Measurements from ENCODE around the gene GPR62.
A peak's percentile ranks its signal among the peaks of the same experiment; 100 is the strongest.

Gene GPR62

DNA sequence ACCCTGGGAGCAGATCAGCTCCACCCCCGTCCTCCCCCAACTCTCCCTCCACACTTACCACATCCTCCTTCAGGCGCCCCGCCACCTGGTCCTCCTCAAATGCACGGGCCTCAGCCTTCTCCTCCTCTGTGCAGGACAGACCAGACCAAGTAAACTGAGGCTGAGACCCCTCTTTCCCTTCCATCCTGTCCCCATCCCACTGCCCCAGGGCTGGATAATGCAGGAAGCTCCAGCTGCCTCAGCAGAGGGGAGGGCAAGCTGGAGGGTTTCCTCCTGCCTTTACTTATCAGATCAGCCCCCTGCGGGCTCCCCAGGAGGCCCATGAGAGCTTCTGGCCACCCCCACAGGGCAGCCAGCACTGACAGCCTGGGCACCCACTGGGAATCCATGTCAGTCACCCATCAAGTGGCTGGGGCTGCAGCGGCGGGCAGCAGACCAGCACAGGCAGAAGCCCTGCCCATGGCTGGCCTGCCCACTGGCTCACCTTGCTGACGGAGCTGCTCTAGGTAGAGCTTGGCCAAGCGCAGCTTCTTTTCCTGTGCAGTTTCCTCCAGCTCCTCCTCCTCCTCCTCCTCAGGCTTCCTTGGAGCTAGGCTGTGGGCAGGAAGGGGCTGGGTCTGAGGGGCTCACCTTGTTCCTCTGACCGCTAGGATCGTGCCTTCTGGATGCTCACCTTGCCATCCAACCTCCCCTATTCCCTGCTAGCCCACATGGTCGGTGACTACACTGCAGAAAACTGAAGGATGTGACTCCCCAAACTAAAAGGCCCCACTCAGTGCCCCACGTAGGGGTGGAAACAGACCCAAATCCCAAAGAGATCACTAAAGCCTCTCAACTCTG lies 17.4 kb upstream of the GPR62 start:
- no peak for DNase-seq (ENCODE audit: low read depth in 2 of 2, low spot score in 1 of 2)

DNA sequence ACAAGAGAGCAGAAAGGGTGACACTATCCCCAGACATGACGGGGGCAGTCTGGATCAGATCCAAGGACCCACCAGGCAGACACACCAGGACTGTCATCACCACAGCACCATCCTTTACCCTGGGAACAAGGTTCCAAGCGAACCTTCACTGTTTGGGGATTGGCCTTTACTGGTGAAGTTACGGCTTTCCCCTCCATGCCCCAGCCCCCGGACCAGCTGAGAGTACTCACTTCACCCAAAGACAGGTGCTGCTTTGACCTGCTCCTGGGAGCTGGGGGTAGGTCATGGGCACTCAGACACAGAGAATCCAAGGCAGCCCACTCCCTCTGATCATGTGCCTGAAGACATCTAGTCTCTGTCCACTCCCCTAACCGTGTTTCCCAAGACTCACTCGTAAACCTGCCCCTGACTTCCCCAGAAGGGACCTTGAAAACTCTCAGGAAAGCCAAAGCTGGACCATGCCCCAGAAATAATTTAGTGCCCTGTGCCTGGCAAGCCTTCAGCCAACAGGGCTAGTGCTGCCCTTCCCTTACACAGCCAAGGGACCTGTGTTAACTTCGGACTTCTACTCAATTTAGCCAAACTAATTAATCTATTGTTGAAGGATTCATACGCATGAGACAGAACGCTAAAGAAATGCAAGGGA lies 16.3 kb upstream of the GPR62 start:
- DNase-seq (ENCODE audit: low read depth in 2 of 2, low spot score in 1 of 2), result no peak

DNA sequence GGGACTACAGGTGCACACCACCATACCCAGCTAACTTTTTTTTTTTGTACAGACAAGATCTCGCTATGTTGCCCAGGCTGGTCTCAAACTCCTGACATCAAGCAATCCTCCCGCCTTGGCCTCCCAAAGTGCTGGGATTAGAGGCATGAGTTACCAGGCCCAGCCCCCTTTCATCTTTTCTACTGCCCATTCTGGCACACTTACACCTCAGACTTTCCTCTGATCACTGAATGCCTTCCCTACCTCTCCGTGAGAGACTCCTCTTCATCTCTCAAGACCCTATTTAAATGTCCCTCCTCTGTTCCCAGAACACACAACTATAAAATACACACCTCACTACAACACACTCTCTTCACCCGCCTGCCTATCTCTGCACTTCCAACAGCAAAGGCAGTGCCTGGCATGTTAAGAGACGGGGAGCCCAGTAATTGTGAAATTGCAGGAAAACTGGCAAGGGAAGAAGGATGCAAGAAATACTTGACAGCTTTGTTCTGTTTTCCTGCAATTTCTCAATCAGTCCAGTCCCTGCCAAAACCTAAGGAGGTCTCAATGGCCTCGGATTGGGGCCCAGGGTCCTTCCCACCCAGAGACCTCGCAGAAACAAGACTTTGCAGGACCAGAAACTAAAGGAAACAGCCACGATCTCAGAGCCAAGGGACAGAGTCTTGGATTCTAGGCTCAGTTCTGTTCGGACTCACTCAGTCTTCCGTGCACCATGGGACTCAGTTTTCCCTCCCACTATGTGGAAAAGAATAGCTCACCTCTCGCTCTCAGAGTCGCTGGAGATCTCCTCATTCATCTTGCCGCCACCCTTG lies 14.3 kb upstream of the GPR62 start:
- DNase-seq (ENCODE audit: low read depth in 2 of 2, low spot score in 1 of 2), result no peak

DNA sequence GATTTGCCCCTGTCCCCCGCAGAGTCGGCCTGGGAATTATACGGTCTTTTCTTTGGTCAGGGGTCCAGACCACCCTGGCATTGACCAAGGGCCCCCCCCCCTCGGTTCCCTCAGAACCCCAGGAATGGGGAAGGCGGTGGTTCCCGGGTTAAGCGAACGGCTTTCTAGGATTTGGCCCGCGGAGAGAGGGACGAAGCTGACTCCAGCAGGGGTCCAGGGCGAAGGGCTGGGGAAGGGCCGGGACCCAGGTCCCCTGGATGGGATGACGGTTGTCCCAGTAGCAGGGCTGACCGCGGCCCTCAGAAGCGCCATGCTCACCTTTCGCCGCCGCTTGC lies 13.8 kb upstream of the GPR62 start:
- DNase-seq (ENCODE audit: low read depth in 2 of 2, low spot score in 1 of 2), result no peak

DNA sequence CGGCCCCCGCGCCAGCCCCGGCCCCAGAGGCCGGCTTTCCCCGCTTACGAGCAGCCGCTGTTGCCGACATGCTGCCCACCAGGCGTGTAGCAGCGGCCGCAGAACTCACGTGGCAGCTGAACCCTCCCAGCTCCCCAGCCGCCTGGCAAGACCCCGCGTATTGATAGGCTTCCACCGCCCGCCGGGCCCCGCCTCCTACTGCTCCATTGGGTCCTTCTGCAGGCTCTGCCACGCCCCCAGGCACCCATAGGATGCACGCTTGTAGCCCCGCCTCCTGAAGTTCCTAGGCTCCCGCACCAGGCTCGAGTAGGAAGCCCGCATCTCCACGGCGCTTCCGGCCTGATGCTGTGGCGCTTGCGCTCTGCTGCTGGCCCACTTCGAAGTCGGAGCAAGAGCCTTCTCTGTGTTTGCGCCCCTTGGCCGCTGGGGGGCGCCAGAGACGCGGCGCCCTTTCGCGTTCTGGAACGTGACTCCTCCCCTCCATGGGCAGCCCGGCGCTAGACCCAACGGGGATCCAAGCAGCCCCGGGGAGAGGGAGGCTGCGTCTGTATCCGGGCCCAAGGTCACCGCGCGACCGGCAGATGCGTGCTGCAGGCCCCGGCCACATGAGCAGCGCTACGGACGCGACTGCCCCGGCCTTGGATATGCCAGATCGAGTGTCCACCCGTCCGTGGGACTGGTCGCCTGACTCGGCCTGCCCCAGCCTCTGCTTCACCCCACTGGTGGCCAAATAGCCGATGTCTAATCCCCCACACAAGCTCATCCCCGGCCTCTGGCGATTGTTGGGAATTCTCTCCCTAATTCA lies 13.2 kb upstream of the GPR62 start, which contains the start of the genes PARP3 and RRP9:
Gene PARP3 (plus strand): TSS at position 566 of the 805 bp plus-strand sequence. CDS start 993 bp downstream, outside the sequence.
Gene RRP9 (minus strand): TSS at position 107 of the 805 bp plus-strand sequence. CDS start 37 bp downstream, at position 70.
- peak; percentile 99 to 100 for DNase-seq (ENCODE audit: low read depth in 2 of 2, low spot score in 1 of 2)

DNA sequence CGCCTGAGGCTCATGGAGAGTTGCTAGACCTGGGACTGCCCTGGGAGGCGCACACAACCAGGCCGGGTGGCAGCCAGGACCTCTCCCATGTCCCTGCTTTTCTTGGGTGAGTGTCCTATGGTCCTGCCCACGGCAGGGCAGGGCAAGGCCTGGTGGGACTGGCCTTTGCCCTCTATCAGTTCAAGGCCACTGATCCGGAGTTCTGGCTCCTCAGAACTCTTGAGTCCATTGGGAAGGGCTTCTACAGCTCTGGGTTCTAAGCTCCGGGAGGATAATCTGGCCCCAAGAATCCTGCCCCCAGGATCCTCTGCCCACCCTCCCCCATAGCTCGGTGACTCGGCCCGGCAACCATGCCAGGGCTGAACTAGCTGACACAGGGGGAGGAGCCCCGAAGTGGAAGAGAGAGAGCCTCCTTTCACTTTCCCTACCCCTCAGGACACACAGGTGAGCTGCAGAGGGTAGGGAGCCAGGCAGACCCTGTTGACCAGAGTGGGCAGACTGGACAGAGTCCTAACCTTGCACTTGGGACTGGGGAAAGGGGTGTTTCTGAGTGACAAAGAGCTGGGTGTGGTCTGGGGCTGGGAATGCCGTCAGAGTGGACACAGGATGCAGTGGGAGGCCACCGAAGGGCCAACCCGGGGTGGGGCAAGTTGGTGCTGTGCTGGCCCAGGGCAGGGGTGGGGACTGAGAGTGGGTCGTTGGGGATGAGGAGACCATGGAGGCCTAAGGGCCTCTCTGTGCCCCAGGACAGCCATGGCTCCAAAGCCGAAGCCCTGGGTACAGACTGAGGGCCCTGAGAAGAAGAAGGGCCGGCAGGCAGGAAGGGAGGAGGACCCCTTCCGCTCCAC lies 12.4 kb upstream of the GPR62 start:
- peak; percentile 31 to 36 for DNase-seq (ENCODE audit: low read depth in 2 of 2, low spot score in 1 of 2)

DNA sequence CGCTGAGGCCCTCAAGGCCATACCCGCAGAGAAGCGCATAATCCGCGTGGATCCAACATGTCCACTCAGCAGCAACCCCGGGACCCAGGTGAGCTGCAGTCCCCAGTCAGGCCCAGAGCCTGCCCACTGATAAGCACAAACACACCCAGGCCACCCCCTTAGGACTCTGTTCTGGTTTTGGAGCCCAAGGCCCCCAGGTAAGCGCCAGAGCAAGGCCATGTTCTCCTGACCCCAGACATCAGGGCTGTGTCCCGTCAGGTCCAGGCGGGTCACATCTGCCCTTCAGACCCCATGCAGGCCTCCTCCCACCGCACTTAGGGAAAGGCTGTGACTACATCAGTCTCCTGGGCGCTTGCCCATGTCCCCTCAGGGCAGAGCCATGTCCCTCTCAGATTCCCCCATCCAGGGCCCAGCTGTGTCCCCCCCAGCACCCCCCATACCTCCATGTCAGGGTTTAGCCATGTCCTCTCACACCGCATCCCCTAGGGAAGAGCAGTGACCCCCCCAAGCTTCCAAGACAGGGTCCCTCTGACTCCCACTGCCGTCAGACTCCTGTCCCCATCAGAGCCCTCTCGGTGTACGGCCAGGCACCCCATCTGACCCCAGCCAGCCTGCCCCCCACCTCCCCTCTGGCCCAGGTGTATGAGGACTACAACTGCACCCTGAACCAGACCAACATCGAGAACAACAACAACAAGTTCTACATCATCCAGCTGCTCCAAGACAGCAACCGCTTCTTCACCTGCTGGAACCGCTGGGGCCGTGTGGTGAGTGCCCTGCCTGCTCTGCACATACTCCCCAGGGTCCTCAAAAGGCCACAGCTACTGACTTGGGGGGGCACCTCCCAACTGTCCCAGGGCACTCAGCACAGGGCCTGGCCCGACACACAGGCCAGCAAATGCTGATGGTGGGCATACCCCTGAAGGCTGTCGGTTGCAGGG lies 11.5 kb upstream of the GPR62 start:
- DNase-seq (ENCODE audit: low read depth in 2 of 2, low spot score in 1 of 2), result no peak

DNA sequence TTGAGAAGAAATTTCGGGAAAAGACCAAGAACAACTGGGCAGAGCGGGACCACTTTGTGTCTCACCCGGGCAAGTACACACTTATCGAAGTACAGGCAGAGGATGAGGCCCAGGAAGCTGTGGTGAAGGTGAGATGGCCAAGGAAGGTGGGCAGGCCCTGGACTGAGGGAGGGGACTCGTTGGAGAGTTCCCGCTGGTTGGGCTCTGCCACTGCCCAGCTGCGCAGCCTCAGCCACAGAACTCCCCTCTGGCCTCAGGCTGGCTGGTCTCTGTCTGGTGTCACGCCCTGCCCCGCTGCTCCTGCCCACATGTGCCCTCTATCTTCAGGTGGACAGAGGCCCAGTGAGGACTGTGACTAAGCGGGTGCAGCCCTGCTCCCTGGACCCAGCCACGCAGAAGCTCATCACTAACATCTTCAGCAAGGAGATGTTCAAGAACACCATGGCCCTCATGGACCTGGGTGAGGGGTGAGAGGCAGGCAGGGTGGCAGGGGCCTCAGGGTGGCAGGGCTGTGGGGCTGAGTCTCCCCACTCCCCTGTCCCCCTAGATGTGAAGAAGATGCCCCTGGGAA lies 10.6 kb upstream of the GPR62 start:
- DNase-seq (ENCODE audit: low read depth in 2 of 2, low spot score in 1 of 2), result no peak

DNA sequence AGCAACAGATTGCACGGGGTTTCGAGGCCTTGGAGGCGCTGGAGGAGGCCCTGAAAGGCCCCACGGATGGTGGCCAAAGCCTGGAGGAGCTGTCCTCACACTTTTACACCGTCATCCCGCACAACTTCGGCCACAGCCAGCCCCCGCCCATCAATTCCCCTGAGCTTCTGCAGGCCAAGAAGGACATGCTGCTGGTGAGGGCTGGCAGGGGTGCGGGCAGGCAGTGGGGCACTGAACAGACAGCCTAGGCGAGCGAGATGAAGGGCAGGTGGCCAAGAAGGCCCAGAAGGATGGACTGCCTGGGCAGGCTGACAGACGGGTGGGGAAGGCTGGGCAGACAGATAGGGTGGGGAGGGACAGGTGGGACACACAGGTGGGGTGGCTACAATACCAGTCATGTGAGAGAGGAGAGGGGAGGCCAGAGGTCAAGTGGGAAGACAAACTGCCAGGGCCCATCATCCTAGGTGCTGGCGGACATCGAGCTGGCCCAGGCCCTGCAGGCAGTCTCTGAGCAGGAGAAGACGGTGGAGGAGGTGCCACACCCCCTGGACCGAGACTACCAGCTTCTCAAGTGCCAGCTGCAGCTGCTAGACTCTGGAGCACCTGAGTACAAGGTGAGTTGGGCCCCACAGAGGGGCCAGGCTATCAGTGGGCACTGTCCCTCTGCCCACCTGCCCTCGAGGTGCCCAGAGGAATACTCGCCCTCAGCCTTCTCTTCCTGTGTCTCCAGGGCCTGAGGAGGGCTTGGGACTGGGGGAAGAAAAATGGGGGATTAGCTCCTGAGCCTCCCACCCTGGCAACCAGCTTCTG lies 9.9 kb upstream of the GPR62 start:
- no peak for DNase-seq (ENCODE audit: low read depth in 2 of 2, low spot score in 1 of 2)

DNA sequence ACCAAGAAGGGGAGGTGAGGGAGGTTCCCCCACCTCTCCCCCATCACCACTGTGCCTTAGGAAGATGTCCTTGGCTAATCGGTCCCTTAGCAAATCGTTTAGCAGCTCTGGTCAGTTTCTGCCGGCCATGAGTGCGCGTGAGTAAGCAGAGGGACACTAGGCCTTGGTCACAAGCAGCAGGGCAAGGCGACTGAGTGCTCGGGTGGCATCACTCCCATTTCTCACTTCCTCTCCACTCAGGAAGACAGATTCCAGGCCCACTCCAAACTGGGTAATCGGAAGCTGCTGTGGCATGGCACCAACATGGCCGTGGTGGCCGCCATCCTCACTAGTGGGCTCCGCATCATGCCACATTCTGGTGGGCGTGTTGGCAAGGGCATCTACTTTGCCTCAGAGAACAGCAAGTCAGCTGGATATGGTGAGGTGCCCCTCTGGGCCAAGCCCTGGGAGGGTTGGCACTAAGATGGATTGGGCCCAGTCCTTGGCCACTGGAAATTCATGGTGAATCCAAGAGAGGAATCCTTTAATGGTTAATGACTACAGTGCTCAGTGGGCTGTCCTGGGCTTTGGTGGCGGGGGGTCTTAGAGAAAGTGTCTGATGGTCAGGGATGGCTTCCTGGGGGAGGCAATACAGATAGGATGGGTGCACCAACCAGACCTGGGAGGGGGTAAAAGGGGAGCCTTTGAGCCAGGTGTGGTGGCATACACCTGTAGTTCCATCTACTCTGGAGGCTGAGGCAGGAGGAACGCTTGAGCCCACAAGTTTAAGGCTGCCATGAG lies 9.1 kb upstream of the GPR62 start:
- DNase-seq (ENCODE audit: low read depth in 2 of 2, low spot score in 1 of 2), result no peak

DNA sequence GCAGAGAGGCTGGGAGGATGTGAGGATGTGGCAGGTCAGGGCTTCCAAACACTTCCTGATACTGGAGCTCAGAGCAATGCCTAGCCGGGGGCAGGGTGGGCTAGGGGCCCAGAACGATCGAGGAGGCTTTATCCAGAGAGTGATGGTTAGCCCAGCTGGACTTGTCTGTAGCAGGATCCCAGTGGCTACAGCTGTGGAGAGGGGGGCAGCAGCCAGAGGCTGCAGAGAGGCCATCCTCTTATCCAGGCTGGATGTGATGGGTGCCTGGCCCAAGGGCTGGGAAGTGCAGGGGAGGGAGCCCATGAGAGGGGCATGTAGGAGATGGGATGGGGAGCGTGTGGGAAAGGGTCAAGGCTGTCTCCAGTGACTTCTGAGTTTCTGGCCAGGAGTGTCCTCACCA lies 8.4 kb upstream of the GPR62 start:
- DNase-seq (ENCODE audit: low read depth in 2 of 2, low spot score in 1 of 2), result no peak

DNA sequence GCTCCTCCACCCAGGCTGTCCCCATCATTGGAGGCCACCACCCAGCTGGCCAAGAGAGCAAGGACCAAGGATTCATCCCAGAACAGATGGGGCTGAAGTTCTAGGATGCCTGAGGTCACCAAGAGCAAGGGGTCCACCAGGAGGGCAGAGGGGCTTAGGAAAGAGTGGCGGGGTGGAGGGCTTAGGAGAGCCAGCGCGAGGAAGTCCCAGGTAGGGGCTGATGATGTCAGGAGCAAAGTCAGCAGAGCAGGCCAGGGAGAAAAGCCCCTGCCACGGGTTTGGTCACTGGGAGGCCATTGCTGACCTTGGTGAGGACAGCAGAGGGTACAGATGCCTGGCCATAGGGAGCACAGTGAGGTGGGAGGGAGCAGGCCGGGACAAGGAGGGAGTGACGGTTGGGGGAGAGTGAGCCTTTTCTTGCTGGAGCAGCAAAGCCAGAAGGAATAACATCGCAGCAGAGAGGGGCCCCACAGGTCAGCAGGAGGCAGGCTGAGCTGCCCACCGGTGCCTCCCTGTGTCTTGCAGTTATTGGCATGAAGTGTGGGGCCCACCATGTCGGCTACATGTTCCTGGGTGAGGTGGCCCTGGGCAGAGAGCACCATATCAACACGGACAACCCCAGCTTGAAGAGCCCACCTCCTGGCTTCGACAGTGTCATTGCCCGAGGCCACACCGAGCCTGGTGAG lies 7.8 kb upstream of the GPR62 start:
- no peak for DNase-seq (ENCODE audit: low read depth in 2 of 2, low spot score in 1 of 2)

DNA sequence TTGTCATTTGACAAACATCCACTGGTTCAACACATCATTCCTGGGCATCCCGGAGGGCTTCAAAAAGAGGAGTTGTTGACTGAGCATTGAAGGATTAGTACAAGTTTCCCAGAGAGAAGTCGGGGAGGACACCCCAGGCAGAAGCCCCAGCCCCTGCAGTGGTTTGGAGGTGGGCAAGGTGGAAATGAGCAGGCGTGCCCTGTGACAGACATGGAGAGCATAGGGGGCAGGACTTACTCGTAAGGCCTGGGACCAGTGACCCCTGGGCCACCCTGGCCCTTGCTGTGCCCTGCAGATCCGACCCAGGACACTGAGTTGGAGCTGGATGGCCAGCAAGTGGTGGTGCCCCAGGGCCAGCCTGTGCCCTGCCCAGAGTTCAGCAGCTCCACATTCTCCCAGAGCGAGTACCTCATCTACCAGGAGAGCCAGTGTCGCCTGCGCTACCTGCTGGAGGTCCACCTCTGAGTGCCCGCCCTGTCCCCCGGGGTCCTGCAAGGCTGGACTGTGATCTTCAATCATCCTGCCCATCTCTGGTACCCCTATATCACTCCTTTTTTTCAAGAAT lies 7.1 kb upstream of the GPR62 start:
- DNase-seq (ENCODE audit: low read depth in 2 of 2, low spot score in 1 of 2), result no peak

DNA sequence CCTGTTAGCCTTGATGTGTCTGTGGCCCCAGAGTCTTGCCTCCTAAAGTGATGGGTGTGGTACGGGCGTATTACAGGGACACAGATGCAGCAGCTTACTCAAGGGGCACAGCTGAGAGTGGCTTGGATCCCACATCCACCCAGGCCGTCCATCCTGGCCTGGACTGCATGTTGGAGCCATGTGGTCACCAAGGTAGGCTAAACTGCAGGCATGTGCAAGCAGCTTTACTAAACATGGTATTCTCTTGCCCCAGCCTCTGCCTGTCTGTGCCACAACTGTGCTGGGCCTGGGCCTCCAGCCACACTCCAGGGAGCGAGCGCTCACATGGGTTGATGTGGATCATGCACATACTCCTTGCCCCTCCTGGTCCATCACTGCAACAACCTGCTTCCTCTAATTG lies 6.1 kb upstream of the GPR62 start:
- DNase-seq (ENCODE audit: low read depth in 2 of 2, low spot score in 1 of 2), result no peak

DNA sequence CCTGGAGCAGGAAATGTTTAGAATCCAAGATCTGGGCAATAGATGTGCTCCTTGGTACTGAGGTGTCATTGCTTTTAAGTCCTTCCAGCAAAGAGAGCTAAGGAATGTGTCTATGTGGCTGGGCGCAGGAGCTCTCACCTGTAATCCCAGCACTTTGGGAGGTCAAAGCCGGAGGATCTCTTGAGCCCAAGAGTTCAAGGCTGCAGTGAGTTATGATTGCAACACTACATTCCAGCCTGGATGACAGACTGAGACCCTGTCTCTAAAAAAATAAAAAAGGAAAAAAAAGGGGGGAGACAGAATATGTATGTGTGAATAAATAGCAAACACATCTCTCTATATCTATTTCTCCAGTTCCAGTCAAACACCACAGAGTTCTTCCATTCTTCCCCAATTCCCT lies 4.3 kb upstream of the GPR62 start:
- no peak for DNase-seq (ENCODE audit: low read depth in 2 of 2, low spot score in 1 of 2)

DNA sequence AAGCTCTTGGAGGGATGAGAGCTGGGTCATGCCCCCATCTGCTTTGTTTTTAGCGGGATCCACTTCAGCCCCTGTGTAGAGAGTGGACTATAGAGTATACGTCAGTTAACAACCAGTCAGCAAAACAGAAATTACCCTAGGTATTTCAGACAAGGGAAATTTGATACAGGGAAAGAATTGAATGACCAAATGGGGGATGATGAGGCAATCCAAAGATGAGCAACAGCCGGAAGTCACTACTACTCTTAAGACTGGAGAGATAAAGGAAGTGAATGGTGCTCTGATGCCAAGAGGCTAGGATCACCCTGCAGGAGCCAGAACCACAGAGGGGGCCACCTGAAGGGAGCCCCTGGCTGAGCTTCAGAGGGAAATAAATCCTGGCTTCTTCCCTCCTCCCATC lies 1.7 kb upstream of the GPR62 start:
- no peak for DNase-seq (ENCODE audit: low read depth in 2 of 2, low spot score in 1 of 2)

All from stimulated activated CD8-positive, alpha-beta memory T cell treated with anti-CD3 and anti-CD28 coated beads, Interleukin-4, amount 100 ng/mL, for 4 hours (primary cell).